NCI-H2107 (cell line): ENCODE data around the gene SPOCK3.

Source experiments
- DNase-seq: peaks from one replicate; lab custom pipeline; 2025; lab: John Stamatoyannopoulos, UW

Gene SPOCK3

DNA sequence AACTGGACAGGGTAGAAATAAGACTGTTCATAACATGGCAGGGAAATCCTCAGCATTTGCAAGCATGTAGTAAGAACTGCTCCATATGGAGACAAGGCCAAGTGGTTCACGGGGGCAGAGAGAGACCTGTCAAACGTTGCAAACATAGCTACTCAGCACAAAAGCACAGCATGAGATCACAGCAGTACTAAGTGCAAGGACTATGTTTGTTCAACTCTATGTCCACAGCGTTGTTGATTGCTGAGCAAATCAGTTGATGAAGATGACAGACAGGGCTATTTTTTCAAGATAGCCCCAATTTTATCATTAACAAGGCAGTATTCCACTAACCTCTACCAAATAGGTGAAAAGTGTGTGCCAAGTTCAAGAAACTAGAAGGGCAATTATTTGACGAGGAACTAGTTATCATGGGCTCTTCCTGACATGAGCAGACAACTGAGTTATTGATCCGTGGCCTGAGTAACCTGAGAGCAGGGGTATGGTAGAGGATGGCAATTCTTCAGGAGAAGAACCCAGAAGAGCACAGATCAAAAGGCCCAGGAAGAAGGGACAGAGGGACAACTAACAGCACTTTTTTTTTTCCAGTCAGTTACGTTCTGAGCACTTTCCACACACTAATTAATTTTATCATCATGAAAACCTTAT is 57.4 kb downstream of the SPOCK3 start:
- DNase-seq, result no peak

GRCh38 chr4:167171928-167172327 is 62.4 kb downstream of the SPOCK3 start:
- no peak for DNase-seq

DNA sequence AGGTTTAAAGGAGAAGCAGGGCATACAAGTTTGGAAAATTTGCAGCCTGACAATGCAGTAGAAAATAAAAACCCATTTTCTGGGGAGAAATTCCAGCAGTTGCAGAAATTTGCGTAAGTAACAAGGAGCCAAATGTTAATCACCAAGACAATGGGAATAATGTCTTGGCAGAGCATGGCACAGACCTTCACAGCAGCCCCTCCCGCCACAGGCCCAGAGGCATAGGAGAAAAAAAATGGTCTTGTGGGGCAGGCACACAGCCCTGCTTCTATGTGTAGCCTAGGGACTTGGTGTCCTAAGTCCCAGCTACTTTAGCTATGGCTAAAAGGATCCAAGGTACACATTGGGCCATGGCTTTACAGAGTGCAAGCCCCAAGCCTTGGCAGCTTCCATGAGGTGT is 65.7 kb downstream of the SPOCK3 start:
- no peak for DNase-seq

- DNase-seq, result no peak
Observed at GRCh38 chr4:167150587-167150986, 83.7 kb downstream of the SPOCK3 start.

GRCh38 chr4:167144605-167145004 is 89.7 kb downstream of the SPOCK3 start:
- no peak for DNase-seq

DNA sequence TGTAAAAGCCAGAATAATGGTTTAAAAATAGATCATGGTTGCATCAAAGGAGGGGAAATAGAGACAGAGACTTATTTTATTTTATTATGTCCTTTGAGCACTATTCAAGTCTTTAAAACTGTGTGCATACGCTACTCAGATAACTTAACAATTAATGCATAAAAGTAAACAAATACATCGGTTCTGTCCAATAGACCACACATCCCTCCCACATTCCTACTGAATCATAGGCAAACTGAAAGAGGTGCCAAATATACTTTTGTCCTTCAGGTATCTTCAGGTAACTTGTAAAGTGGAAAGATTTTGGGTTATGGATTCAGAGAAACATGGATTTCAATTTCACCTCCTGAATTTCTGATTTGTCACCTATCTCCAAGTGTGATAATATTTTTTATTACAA is 91.3 kb downstream of the SPOCK3 start:
- no peak for DNase-seq

GRCh38 chr4:167136270-167136669 is 98.0 kb downstream of the SPOCK3 start:
- DNase-seq, result no peak

DNA sequence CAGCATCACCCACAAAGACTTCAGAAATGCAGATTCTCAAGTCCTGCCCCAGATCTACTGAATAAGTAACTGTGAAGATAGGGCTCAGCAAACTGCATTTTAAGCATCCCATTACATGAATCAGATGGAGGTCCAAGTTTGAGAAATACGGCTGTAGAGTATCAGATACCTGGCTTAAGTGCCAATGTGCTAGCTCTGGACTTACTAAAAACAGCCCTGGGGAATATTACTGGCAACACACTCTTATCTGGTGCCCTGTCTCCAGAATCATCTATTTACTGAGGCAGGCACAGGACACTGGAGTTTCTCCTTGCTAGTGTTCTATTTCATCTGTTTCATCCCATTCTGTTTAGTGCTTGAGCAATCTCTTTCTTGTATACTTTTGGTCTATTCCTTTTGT is 105.1 kb downstream of the SPOCK3 start:
- no peak for DNase-seq

- no peak for DNase-seq
Observed at GRCh38 chr4:167119392-167119791, 114.9 kb downstream of the SPOCK3 start.

DNA sequence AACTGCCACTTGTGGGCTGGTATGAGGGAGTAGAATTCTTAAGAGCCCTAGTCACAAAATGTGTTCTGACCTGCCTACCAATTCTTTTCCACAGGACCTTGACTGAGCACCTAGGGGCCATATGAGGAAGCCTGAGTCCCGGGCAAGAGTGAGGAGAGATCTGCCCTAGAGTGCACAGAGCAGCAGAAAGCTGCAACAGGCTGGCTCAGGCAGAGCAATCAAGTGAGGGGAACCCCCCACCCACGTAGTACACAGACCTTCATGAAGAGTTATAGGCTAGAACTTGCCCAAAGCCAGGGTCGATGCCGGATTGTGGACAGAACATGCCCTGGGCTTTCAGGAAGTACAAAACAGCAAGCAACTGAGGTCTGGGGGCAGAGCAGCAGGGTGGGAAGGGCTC is 117.0 kb downstream of the SPOCK3 start:
- no peak for DNase-seq

- no peak for DNase-seq
Observed at GRCh38 chr4:167114416-167114971, 119.8 kb downstream of the SPOCK3 start.

GRCh38 chr4:167111622-167112021 is 122.7 kb downstream of the SPOCK3 start:
- no peak for DNase-seq

DNA sequence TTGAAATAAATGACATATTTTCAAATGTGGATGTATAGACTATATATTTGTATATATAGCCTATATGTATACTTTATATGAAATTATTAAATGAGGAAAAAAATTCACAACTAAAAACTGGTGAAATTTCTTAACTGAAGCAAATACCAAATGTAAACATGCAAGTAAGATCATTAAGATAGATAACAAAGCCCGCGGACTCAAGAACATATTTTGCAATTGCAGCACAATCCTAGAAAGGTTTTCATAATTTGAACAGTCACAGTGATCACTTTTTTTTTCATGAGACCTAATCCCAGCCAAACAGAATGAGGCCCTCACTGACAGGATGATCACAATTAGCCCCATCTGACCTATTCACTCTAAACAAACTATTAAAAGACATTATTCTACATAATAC is 123.2 kb downstream of the SPOCK3 start:
- no peak for DNase-seq

- DNase-seq, result no peak
Observed at GRCh38 chr4:167109859-167110258, 124.4 kb downstream of the SPOCK3 start.

DNA sequence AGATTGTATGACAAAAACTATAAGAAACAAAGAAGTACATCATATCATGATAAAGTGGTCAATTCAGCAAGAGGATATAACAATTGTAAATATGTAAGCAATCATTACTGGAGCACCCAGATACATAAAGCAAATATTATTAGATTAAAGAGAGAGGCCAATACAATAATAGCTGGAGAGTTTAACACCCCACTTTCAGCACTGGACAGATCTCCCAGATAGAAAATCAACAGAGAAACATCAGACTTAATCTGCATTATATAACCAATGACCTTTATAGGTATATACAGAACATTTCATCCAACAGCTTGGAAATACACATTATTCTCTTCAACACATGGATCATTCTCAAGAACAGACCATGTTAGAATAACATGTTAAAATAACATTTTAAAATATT is 128.4 kb downstream of the SPOCK3 start:
- no peak for DNase-seq

DNA sequence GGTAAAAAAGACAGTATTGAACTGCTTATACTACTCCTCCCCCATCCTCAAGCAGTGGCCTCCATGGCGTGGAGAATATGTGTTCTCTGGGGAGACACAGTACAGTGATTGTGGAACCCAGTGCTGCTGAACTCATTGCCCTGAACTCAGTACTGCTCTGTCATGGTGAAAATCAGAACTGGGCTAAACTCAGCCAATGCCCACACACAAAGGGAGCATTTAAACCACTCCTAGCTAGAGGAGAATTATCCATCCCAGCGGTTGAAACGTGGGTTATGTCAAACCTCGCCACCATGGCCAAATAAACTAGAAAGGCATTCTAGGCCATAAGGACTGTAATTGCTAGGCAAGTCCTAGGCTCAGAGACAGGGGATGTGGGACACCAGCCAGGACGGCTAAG is 131.8 kb downstream of the SPOCK3 start:
- no peak for DNase-seq

DNA sequence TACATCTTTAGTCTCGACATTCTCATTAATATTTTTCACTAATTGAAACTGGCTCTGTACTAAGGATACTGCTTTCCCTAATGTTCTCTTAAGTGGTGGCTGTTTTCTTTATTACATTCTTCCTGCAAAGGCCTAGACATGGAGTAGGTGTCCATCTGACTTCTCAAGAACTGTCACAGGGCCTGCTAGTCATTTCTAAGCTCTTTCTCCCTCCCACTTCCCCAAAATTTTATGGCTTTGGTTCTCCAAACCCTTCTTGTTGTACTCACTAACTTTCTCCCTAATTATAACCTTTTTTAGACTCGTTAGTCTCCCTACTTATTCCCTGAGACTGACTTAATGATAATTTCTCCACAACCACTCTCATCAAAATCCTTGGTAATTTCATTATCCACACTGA is 133.3 kb downstream of the SPOCK3 start:
- DNase-seq, result no peak

DNA sequence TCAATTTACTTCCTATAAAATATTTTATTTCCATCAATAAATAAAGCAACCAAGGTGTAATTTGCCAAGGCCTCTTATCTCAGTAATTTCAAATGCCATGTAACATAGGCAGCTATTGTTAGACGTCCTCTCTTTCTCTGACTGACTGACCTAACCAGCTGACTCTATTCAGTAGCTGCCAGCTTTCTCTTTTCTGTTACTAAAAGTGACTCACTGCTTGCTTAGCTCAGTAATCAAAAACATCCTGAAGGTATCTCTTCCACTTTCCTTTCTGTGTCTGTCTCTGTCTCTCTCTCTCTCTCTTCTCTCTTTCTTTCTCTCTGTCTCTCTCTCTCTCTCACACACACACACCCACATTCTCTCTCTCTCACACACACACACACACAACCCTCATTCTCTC is 134.2 kb downstream of the SPOCK3 start:
- DNase-seq, result no peak

GRCh38 chr4:167088115-167088514 is 146.2 kb downstream of the SPOCK3 start:
- DNase-seq, result no peak

- no peak for DNase-seq
Observed at GRCh38 chr4:167084321-167084720, 150.0 kb downstream of the SPOCK3 start.

GRCh38 chr4:167079762-167080161 is 154.5 kb downstream of the SPOCK3 start:
- no peak for DNase-seq

DNA sequence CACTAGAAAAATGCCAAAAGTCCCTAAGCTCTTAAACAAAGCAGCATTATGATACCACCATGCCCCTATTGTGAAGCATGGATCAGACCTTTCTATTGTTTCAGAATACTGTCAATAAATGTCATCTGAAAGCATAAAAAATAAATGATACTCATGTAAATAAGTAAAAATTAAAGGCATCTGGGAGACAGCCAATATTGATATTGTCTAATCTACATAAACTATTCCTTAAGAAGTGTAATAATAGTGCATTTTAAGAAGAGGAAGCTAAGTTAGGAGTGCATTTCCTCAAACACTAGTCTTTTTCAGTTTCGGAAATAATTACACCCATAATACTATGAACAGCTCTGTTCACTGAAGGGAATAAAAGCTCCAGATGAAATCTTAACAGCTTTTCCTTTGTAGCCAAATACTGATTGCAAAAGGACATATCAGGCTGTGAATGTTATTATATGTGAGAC is 181.6 kb downstream of the SPOCK3 start:
- DNase-seq, result no peak

DNA sequence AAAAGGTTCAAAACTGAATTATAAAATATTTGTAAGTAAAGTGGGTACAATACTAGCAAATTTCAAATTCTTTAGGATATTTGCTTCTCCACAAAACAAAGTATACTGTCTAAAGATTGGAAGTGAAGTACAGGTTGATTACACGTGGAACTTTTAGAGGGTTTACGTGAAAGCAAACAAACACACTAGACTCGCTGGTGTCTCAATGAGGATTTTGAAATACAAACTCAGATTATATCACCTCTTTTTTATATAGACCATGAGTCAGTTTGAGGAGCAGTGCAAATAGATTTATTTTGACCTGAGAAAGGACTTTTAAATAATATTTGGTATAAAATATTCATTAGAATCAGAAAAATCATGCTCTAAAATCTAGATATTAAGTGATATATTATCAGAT is 185.0 kb downstream of the SPOCK3 start:
- no peak for DNase-seq

GRCh38 chr4:167041524-167041923 is 192.8 kb downstream of the SPOCK3 start:
- no peak for DNase-seq
